Adrenal gland (tissue), 12 donors: ENCODE results near the gene ASMTL. TPM values are rescaled to one million over a fixed set of nuclear protein-coding genes. Genes with fewer than 3 reads are reported as not detected.

Experiments used
- DNase-seq, 7 donors: peaks; one replicate each; pipeline ENCODE4 v3.0.0-alpha.2; 2019 to 2020
- H3K27ac ChIP-seq, 5 donors: fragments of 200-600 bp; sonication (generic) in 4 of 5; 1 replicate in 3 of 5; 2 replicates in 2 of 5; pipeline versions ENCODE4 v1.5.1 to v1.8.0; 2016 to 2020; ENCODE audit warnings: mild to moderate bottlenecking in 1 of 5
- H3K27me3 ChIP-seq: fragments of 200-600 bp; 2 replicates; pipeline ENCODE4 v1.8.0; 2021
- H3K36me3 ChIP-seq, 2 donors: fragments of 200-600 bp; replicated peaks in 1 of 2; 1 replicate in 1 of 2; 2 replicates in 1 of 2; pipeline versions ENCODE4 v1.5.1 to v1.8.0; 2018 to 2022
- H3K4me1 ChIP-seq, 2 donors: fragments of 200-600 bp; replicated peaks in 1 of 2; 1 replicate in 1 of 2; 2 replicates in 1 of 2; pipeline versions ENCODE4 v1.5.1 to v1.8.0; 2018 to 2021
- H3K4me3 ChIP-seq, 4 donors: fragments of 200-600 bp; sonication (generic) in 3 of 4; one replicate each; pipeline ENCODE4 v1.5.1; 2016 to 2018
- H3K9me3 ChIP-seq, 3 donors: fragments of 200-600 bp; sonication (generic) in 1 of 3; replicated peaks in 1 of 3; 1 replicate in 2 of 3; 2 replicates in 1 of 3; pipeline versions ENCODE4 v1.5.1 to v1.8.0; 2016 to 2021
- CTCF ChIP-seq, 6 experiments: fragments of 450-650 bp in 4 of 6; fragments of 200-600 bp in 2 of 6; sonication (generic) in 1 of 6; IDR thresholded peaks; 1 replicate in 5 of 6; 2 replicates in 1 of 6; pipeline versions ENCODE4 v1.5.1 to v1.8.0; 2016 to 2021; ENCODE audit warnings: antibody characterized with exemption in 6 of 6, mild to moderate bottlenecking in 2 of 6, moderate library complexity in 1 of 6
- POLR2A ChIP-seq, 2 donors: fragments of 450-650 bp; IDR thresholded peaks; one replicate each; pipeline ENCODE4 v1.6.1; 2017; ENCODE audit warnings: antibody characterized with exemption in 2 of 2, mild to moderate bottlenecking in 2 of 2, moderate library complexity in 1 of 2
- WGBS, 4 donors: extraction: QIAGEN DNeasy Blood & Tissue Kit in 2 of 4; methylation state at CpG; one replicate each; pipeline versions ENCODE4 v1.1.5 to v1.1.7; 2013 to 2017; 5-methylcytosine and 5-hydroxymethylcytosine counted together
- intact Hi-C, 2 donors: fragments of 100-400 bp; cut with DNase I; formaldehyde crosslinking; loops; one replicate each; pipeline versions ENCODE4 v1.14.1 to v1.15.0; 2022 to 2023
- polyA plus RNA-seq, 3 donors: library from polyadenylated mRNA; stranded (reverse); fragments of 200-250 nt in 2 of 3; fragments of 350-450 nt in 1 of 3; fragmentation: Illumina TruSeq in 1 of 3; extraction: RNeasy Lipid Tissue Mini Kit (QIAGEN cat#74804) in 1 of 3; gene quantifications; one replicate each; pipeline ENCODE4 v1.2.3, GENCODE V29; 2013 to 2014
- total RNA-seq, 9 donors: library from RNA; depleted of rRNA in 4 of 9; stranded (reverse); fragments of >200 nt in 4 of 9; fragments of 120-200 nt in 1 of 9; fragmentation: NEBNext Ultra II Directional in 1 of 9; extraction: Animal tissue kit (Norgen Biotek cat#: 25700) in 1 of 9; gene quantifications; one replicate each; pipeline versions ENCODE4 v1.1.0 to v1.2.4, GENCODE V29; 2013 to 2023
- donor health status: healthy with polysubstance abuse.
- donor health status: Bipolar disorder and iron deficiency.
- donor health status: DM: yes; HTN: yes; CAD: no.
- donor health status: DM: no; HTN: no; CAD: no.
- donor health status: DM: no; HTN: no; CAD: no.
- donor health status: DM: yes; HTN: yes; CAD: no.

Gene ASMTL
- total and polyA plus RNA-seq, 12 donors = 7.9 to 35.5 (median 30.9) TPM

- H3K27ac ChIP-seq = no peak overlapping the region
These were observed 35.4 kb upstream of the ASMTL start for GRCh38 chrX:1488141-1488540.

GRCh38 chrX:1487401-1487800, 34.7 kb upstream of the ASMTL start:
- Histone ChIP-seq H3K4me1 (no peaks in the 10 kb centered on the region), H3K36me3 (no peaks in the 10 kb centered on the region), H3K9me3 (no peaks in the 10 kb centered on the region), H3K4me3 (no peak overlapping the region), H3K27me3 (no peaks in the 10 kb centered on the region), H3K27ac (peak overlapping the region in 1 of 5 donors; percentile 51)
- WGBS, 4 donors = 87 to 95% (median 93%) methylated on average over 5 of the region's 5 CpGs
- DNase-seq = no peak
- TF ChIP-seq CTCF (IDR thresholded peaks at IDR 0.05) = no peak
- TF ChIP-seq POLR2A (IDR thresholded peaks at IDR 0.05) = no peak
- intact Hi-C loops = no loop called here

More at GRCh38 chrX:1488141-1488540, 35.4 kb upstream of the ASMTL start:
- no peak for TF ChIP-seq CTCF (IDR thresholded peaks at IDR 0.05)
- no peak for TF ChIP-seq POLR2A (IDR thresholded peaks at IDR 0.05)
- H3K27me3 ChIP-seq = no peaks in the 10 kb centered on the region
- no peak overlapping the region for H3K4me3 ChIP-seq
- WGBS, 4 donors = 84 to 91% (median 86%) methylated on average over 2 to 3 of the region's 3 CpGs
- no peaks in the 10 kb centered on the region for H3K36me3 ChIP-seq
- no peaks in the 10 kb centered on the region for H3K9me3 ChIP-seq
- peak in 3 of 7 donors; percentile 2 to 45 (median 6) for DNase-seq
- no peaks in the 10 kb centered on the region for H3K4me1 ChIP-seq
- intact Hi-C loops = no loop called here

GRCh38 chrX:1486749-1487361, 34.1 kb upstream of the ASMTL start:
- no peaks in the 10 kb centered on the region for H3K9me3 ChIP-seq
- no peaks in the 10 kb centered on the region for H3K27me3 ChIP-seq
- peak overlapping the region in 3 of 5 donors; percentile 40 to 76 (median 60) for H3K27ac ChIP-seq
- TF ChIP-seq CTCF (IDR thresholded peaks at IDR 0.05) = no peak
- no peak for TF ChIP-seq POLR2A (IDR thresholded peaks at IDR 0.05)
- no peaks in the 10 kb centered on the region for H3K36me3 ChIP-seq
- DNase-seq = peak; percentile 27 to 80 (median 55)
- no peak overlapping the region for H3K4me3 ChIP-seq
- H3K4me1 ChIP-seq = no peaks in the 10 kb centered on the region
- 72 to 75% (median 73%) methylated on average over 10 to 18 of the region's 18 CpGs for WGBS, 4 donors
- intact Hi-C loops = no loop called here

GRCh38 chrX:1486177-1486576, 33.5 kb upstream of the ASMTL start:
- Histone ChIP-seq H3K27me3 (no peaks in the 10 kb centered on the region), H3K36me3 (no peaks in the 10 kb centered on the region), H3K27ac (peak overlapping the region in 3 of 5 donors; percentile 26 to 76 (median 60)), H3K4me1 (no peaks in the 10 kb centered on the region), H3K4me3 (no peak overlapping the region), H3K9me3 (no peaks in the 10 kb centered on the region)
- DNase-seq = peak in 1 of 7 donors; percentile 48
- TF ChIP-seq POLR2A (IDR thresholded peaks at IDR 0.05) (no peak), CTCF (IDR thresholded peaks at IDR 0.05) (no peak)
- WGBS, 4 donors = 80 to 90% (median 83%) methylated on average over 5 of the region's 5 CpGs
- intact Hi-C loops = no loop called here
